Activated T-helper 2 cell treated with anti-CD3 and anti-CD28 coated beads, Interferon-gamma antibody, Interleukin-2, Interleukin-4, amounts not matched to agents 10 μg/mL and 5 μg/mL and 100 μg/mL, durations not matched to agents 14 hours and 24 hours and 36 hours (primary cell): ENCODE measurements around the gene SRPK1. TPM values are rescaled to one million over a fixed set of nuclear protein-coding genes. Genes with fewer than 3 reads are reported as not detected.

Experiments
- DNase-seq: peaks from one replicate; pipeline ENCODE4 v3.0.0; 2021; ENCODE audit warnings: low spot score
- H3K27ac Mint-ChIP-seq: one replicate; pipeline ENCODE4 v1.8.0; 2021; ENCODE audit warnings: mixed read lengths
- H3K27me3 Mint-ChIP-seq: one replicate; pipeline ENCODE4 v1.8.0; 2021; ENCODE audit warnings: low read depth, mixed read lengths
- H3K36me3 Mint-ChIP-seq: one replicate; pipeline ENCODE4 v1.8.0; 2021; ENCODE audit warnings: low read depth, mixed read lengths
- H3K4me1 Mint-ChIP-seq: one replicate; pipeline ENCODE4 v1.8.0; 2021; ENCODE audit warnings: low read depth, mixed read lengths
- H3K4me3 Mint-ChIP-seq: one replicate; pipeline ENCODE4 v1.8.0; 2021; ENCODE audit warnings: low read depth, mild to moderate bottlenecking, moderate library complexity, mixed read lengths
- H3K9me3 Mint-ChIP-seq: one replicate; pipeline ENCODE4 v1.8.0; 2021; ENCODE audit warnings: mixed read lengths
- intact Hi-C: fragments of 100-400 bp; cut with micrococcal nuclease; formaldehyde crosslinking; loops from one replicate; pipeline ENCODE4 v1.15.1; 2023
- total RNA-seq: library from RNA; stranded (reverse); gene quantifications from 2 replicates; pipeline ENCODE4 v1.2.3, GENCODE V29; 2022

The SRPK1 gene
- total RNA-seq: 146 and 149 TPM in 2 replicates

- Mint-ChIP-seq H3K9me3 (no peaks in the 10 kb centered on the region), H3K27ac (peak within 1 kb of the TSS; percentile 96), H3K36me3 (peaks cover 51% of the 10 kb centered on the region), H3K27me3 (no peaks in the 10 kb centered on the region), H3K4me3 (peak within 1 kb of the TSS; percentile 94), H3K4me1 (peaks cover 35% of the 10 kb centered on the region)
- intact Hi-C loops: loop anchor here (1.0 kb wide), 1 partner anchor 106 kb away; the partner anchor contains the start of gene MAPK14
- DNase-seq: peak; percentile 87
Observed at GRCh38 chr6:35920793-35921732, at the start of gene SRPK1. SRPK1 (minus strand) TSS chr6:35921098; CDS start chr6:35921056, 42 bp downstream.

GRCh38 chr6:35970181-35970580 is 49.3 kb upstream of the SRPK1 start:
- intact Hi-C loops: loop anchor here (5.0 kb wide), 1 partner anchor 57 kb away; the partner anchor contains the start of gene MAPK14
- H3K27ac Mint-ChIP-seq: no peak overlapping the region
- H3K4me1 Mint-ChIP-seq: peaks cover 6% of the 10 kb centered on the region

GRCh38 chr6:35969646-35970045 is 48.7 kb upstream of the SRPK1 start:
- no peak overlapping the region for H3K4me3 Mint-ChIP-seq
- no peaks in the 10 kb centered on the region for H3K36me3 Mint-ChIP-seq
- DNase-seq: no peak
- H3K27me3 Mint-ChIP-seq: no peaks in the 10 kb centered on the region
- H3K4me1 Mint-ChIP-seq: peaks cover 6% of the 10 kb centered on the region
- H3K9me3 Mint-ChIP-seq: no peaks in the 10 kb centered on the region
- no peak overlapping the region for H3K27ac Mint-ChIP-seq
- intact Hi-C loops: loop anchor here (5.0 kb wide), 1 partner anchor 58 kb away; the partner anchor contains the start of gene MAPK14

More at GRCh38 chr6:35970181-35970580, 49.3 kb upstream of the SRPK1 start:
- Mint-ChIP-seq H3K4me3 (no peak overlapping the region), H3K9me3 (no peaks in the 10 kb centered on the region), H3K27me3 (no peaks in the 10 kb centered on the region), H3K36me3 (no peaks in the 10 kb centered on the region)
- DNase-seq: no peak

DNA sequence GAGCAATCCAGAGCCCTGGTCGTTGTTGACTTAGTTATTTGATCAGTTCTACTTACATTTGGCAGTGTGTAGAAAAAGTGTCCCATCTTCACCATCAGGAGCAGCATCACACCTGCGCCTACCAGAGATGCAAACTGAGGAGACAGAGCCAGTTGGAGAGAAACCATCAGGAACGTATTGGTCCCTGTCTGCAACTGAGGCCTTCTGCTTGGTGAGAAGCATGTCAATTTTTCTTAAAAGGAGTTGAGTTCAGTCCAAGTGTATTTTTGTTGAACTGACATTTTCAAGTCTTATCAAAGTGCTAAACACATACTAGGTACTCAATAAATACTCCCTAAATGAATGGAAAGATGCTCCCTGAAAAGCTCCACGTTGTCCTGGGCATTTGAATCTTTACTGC is 47.9 kb upstream of the SRPK1 start:
- no peaks in the 10 kb centered on the region for H3K36me3 Mint-ChIP-seq
- no peak overlapping the region for H3K4me3 Mint-ChIP-seq
- peaks cover 4% of the 10 kb centered on the region for H3K4me1 Mint-ChIP-seq
- intact Hi-C loops: no loop called here
- H3K9me3 Mint-ChIP-seq: no peaks in the 10 kb centered on the region
- no peaks in the 10 kb centered on the region for H3K27me3 Mint-ChIP-seq
- no peak overlapping the region for H3K27ac Mint-ChIP-seq
- DNase-seq: no peak

DNA sequence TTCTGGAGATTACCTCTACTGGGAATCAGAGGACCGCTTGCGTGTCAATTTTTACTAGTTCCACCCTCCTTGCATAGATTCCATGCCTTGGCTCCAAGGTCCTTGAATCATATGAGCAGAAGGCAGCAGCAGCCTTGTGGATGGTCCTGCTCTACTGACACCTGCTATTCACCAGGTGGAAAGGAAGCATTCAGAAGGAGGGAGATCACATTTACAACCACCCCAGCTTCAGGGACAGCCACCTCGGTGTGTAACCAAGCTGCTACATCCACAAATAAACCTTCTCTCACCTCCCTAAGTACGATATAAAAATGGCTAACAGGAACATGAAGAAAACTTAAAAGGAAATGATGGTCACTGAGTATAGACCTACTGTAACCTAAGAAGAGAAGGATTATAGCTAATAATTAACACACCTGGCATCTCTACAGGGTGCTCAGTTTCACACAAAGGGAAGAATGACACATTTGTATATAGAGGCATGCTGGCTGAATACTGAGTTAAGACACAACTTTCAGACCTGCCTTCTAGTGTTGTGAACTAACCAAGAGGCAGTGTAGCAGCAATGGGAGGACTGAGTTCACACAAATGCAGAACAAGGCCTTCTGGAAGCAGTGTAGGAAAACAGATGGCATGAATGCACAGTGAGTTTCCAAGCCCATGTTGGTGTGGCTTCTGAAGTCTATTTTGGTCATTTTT is 46.3 kb upstream of the SRPK1 start:
- H3K27ac Mint-ChIP-seq: no peak overlapping the region
- no peaks in the 10 kb centered on the region for H3K4me1 Mint-ChIP-seq
- no peak overlapping the region for H3K4me3 Mint-ChIP-seq
- no peak for DNase-seq
- peaks cover 8% of the 10 kb centered on the region for H3K27me3 Mint-ChIP-seq
- intact Hi-C loops: no loop called here
- H3K36me3 Mint-ChIP-seq: no peaks in the 10 kb centered on the region
- no peaks in the 10 kb centered on the region for H3K9me3 Mint-ChIP-seq

DNA sequence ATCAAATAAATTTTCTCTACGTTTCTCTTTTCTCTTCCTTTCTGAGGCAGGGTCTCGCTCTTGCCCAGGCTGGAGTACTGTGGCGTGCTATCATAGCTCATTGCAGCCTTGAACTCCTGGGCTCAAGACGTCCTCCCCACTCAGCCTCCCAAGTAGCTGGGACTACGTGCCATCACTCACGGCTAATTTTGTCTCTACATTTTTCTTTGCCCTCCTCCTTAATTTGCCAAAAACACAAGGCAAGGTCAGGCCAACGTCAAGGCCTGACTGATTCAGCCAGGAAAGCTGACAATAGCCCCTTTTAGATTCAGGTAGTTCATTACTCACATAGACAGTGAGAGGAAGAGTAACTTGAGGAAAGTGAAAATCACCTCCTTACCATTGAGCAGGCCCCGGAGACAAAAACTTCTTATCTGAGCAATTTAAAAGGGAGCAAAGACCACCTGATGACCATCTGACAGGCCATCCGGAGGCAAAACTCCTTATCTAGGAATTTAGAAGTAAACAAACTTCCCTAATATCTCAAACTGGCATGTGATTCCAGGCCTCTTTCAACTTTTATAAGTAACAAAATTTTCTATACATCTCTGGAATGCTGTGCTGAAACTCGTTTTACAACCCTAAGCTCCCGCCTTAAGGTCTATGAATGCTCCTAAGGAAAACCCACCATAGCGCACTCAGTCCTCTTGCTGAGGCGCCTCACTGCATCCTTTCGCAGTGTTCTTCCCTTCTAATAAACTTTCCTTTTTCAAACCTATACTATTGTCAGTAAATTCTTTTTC is 42.1 kb upstream of the SRPK1 start:
- H3K4me3 Mint-ChIP-seq: no peak overlapping the region
- H3K27ac Mint-ChIP-seq: no peak overlapping the region
- peaks cover 29% of the 10 kb centered on the region for H3K27me3 Mint-ChIP-seq
- no peaks in the 10 kb centered on the region for H3K4me1 Mint-ChIP-seq
- H3K9me3 Mint-ChIP-seq: no peaks in the 10 kb centered on the region
- DNase-seq: no peak
- intact Hi-C loops: no loop called here
- H3K36me3 Mint-ChIP-seq: no peaks in the 10 kb centered on the region

DNA sequence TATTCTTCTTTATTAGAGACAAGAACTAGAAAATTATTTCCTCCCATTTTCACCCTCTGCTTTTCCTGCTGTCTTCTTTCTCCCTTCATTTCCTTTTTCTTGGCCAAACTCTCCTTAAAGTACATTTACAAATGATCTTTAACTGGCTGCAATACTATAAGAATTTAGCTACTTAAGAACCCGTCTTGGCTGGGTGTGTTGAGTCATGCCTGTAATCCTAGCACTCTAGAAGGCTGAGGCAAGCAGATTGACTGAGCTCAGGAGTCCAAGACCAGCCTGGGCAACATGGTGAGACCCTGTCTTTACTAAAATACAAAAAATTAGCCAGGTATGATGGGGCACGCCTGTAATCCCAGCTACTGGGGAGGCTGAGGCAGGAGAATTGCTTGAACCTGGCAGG is 39.3 kb upstream of the SRPK1 start:
- intact Hi-C loops: no loop called here
- no peak overlapping the region for H3K4me3 Mint-ChIP-seq
- H3K9me3 Mint-ChIP-seq: no peaks in the 10 kb centered on the region
- H3K36me3 Mint-ChIP-seq: no peaks in the 10 kb centered on the region
- no peak for DNase-seq
- no peaks in the 10 kb centered on the region for H3K4me1 Mint-ChIP-seq
- peaks cover 32% of the 10 kb centered on the region for H3K27me3 Mint-ChIP-seq
- no peak overlapping the region for H3K27ac Mint-ChIP-seq

DNA sequence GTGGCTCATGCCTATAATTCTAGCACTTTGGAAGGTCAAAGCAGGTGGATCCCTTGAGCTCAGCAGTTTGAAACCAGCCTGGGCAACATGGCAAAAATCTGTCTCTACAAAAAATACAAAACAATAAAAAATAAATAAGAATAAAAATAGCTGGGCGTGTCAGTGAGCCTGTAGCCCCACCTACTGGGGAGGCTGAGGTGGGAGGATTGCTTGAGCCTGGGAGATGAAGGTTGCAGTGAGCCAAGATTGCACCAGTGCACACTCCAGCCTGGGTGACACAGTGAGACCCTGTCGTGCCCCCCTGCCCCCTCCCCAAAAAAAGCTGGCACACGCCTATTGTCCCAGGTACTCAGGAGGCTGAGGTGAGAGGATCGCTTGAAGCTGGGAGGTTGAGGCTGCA is 35.1 kb upstream of the SRPK1 start:
- Mint-ChIP-seq H3K27me3 (peaks cover 15% of the 10 kb centered on the region), H3K36me3 (no peaks in the 10 kb centered on the region), H3K4me3 (no peak overlapping the region), H3K27ac (no peak overlapping the region), H3K4me1 (peaks cover 9% of the 10 kb centered on the region), H3K9me3 (no peaks in the 10 kb centered on the region)
- DNase-seq: no peak
- intact Hi-C loops: no loop called here

- Mint-ChIP-seq H3K27me3 (peaks cover 12% of the 10 kb centered on the region), H3K4me3 (no peak overlapping the region), H3K36me3 (no peaks in the 10 kb centered on the region), H3K9me3 (no peaks in the 10 kb centered on the region), H3K4me1 (peaks cover 9% of the 10 kb centered on the region), H3K27ac (no peak overlapping the region)
- no peak for DNase-seq
- intact Hi-C loops: no loop called here
Observed at GRCh38 chr6:35955521-35955920, 34.6 kb upstream of the SRPK1 start.

- Mint-ChIP-seq H3K4me1 (peaks cover 9% of the 10 kb centered on the region), H3K36me3 (no peaks in the 10 kb centered on the region), H3K4me3 (no peak overlapping the region), H3K27ac (no peak overlapping the region), H3K9me3 (no peaks in the 10 kb centered on the region), H3K27me3 (peaks cover 10% of the 10 kb centered on the region)
- intact Hi-C loops: no loop called here
- no peak for DNase-seq
Observed at GRCh38 chr6:35955071-35955470, 34.2 kb upstream of the SRPK1 start.

- no peaks in the 10 kb centered on the region for H3K36me3 Mint-ChIP-seq
- peaks cover 9% of the 10 kb centered on the region for H3K4me1 Mint-ChIP-seq
- no peak overlapping the region for H3K27ac Mint-ChIP-seq
- no peaks in the 10 kb centered on the region for H3K9me3 Mint-ChIP-seq
- DNase-seq: no peak
- peaks cover 8% of the 10 kb centered on the region for H3K27me3 Mint-ChIP-seq
- no peak overlapping the region for H3K4me3 Mint-ChIP-seq
- intact Hi-C loops: no loop called here
Observed at GRCh38 chr6:35954333-35954732, 33.4 kb upstream of the SRPK1 start.

- Mint-ChIP-seq H3K36me3 (no peaks in the 10 kb centered on the region), H3K27me3 (no peaks in the 10 kb centered on the region)
Observed at GRCh38 chr6:35948725-35949124, 27.8 kb upstream of the SRPK1 start.

More at GRCh38 chr6:35948725-35949124, 27.8 kb upstream of the SRPK1 start:
- intact Hi-C loops: no loop called here
- peaks cover 9% of the 10 kb centered on the region for H3K4me1 Mint-ChIP-seq
- no peak for DNase-seq
- H3K27ac Mint-ChIP-seq: no peak overlapping the region
- no peaks in the 10 kb centered on the region for H3K9me3 Mint-ChIP-seq
- H3K4me3 Mint-ChIP-seq: no peak overlapping the region
